Measurements from ENCODE around the gene HDAC11. TPM values are rescaled to one million over a fixed set of nuclear protein-coding genes. Genes with fewer than 3 reads are reported as not detected.

The HDAC11 gene
- total RNA-seq, 1 experiment from 2014 or later, result 7.0 TPM

DNA sequence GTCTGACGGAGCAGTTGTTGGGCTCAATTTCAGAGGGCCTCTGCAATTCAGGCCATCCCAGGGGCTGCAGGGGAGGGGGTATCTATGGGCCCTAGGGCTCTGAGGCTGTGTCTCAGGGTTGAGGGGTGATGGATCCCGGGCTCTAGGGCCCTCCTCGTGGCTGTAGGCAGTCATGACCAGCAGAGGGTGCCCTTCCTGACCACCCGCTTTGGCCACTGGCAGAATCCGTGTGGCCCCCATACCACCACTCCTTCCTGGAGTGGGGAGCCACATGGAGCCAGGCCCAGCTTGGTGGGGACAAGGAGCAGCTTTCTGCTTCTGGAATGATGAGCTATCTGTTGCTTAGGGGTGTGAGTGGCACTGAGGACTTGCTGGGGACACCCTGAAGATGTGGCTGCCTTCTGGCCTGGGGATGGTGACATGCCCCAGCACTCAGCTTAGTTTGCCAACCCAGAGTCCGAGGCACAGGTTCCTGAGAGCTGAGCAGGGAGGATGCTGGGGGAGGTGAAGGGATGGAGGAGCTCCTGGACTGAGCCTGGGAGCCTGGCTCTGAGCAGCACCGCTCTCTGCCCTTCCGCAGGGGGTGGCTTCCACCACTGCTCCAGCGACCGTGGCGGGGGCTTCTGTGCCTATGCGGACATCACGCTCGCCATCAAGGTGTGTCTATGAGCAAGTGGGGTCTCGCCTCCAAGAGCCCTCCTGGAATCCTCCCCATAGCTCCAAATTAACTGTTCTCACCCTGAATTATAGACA, 20.2 kb downstream of the HDAC11 start:
- no peak overlapping the region; a peak in 1 of 7 replicates for H3K27ac Mint-ChIP-seq
- no peak overlapping the region for H4K91ac ChIP-seq (ENCODE audit: insufficient read length, low read depth, low read length)
- TF ChIP-seq, protein P1, sequence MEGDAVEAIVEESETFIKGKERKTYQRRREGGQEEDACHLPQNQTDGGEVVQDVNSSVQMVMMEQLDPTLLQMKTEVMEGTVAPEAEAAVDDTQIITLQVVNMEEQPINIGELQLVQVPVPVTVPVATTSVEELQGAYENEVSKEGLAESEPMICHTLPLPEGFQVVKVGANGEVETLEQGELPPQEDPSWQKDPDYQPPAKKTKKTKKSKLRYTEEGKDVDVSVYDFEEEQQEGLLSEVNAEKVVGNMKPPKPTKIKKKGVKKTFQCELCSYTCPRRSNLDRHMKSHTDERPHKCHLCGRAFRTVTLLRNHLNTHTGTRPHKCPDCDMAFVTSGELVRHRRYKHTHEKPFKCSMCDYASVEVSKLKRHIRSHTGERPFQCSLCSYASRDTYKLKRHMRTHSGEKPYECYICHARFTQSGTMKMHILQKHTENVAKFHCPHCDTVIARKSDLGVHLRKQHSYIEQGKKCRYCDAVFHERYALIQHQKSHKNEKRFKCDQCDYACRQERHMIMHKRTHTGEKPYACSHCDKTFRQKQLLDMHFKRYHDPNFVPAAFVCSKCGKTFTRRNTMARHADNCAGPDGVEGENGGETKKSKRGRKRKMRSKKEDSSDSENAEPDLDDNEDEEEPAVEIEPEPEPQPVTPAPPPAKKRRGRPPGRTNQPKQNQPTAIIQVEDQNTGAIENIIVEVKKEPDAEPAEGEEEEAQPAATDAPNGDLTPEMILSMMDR (conservative IDR thresholded peaks at IDR 0.05), result peak; percentile 86
- H2AFZ ChIP-seq (ENCODE audit: low read length), result no peak overlapping the region
- no peak overlapping the region for H3K4me2 ChIP-seq (ENCODE audit: insufficient read depth, insufficient read length, low read length)
- H3T11ph ChIP-seq (ENCODE audit: low read length), result no peak overlapping the region
- H3K4me1 Mint-ChIP-seq, result peaks cover 2 to 7% of the 10 kb centered on the region in 2 experiments
- H4K5ac ChIP-seq (ENCODE audit: insufficient read length, low read depth, low read length), result no peak overlapping the region
- no peak overlapping the region for H4K8ac ChIP-seq (replicated peaks; ENCODE audit: insufficient read length, low read depth, low read length)
- H3K4ac ChIP-seq (ENCODE audit: low read depth, low read length), result no peak overlapping the region
- H3K27ac ChIP-seq (ENCODE audit: insufficient read length, low read depth, low read length), result no peak overlapping the region
- H3K27me3 Mint-ChIP-seq (ENCODE audit: low read depth), result no peaks in the 10 kb centered on the region
- H3K23me2 ChIP-seq (ENCODE audit: insufficient read length, low read depth, low read length, poor library complexity, severe bottlenecking), result no peaks in the 10 kb centered on the region
- WGBS (ENCODE audit: extremely low coverage, insufficient read length, low lambda C conversion rate), result no CpG with 5 or more reads among the region's 15 CpGs
- no peak overlapping the region for H2BK120ac ChIP-seq (ENCODE audit: low read depth, low read length, poor library complexity, severe bottlenecking)
- H3K4me3 Mint-ChIP-seq, result no peak overlapping the region
- no peak overlapping the region for H3K9ac ChIP-seq (ENCODE audit: extremely low read depth, insufficient read length, low read length)
- no peaks in the 10 kb centered on the region for H3K9me3 ChIP-seq (ENCODE audit: control insufficient read depth, low read depth, low read length)
- no peak overlapping the region for H2BK15ac ChIP-seq (ENCODE audit: low read depth, low read length)
- H3K14ac ChIP-seq (ENCODE audit: insufficient read depth, low read length), result no peak overlapping the region
- no peak overlapping the region for H2BK12ac ChIP-seq (ENCODE audit: insufficient read length, low read depth, low read length)
- H3K4me1 ChIP-seq (ENCODE audit: insufficient read depth, low read length), result no peaks in the 10 kb centered on the region
- H2BK20ac ChIP-seq (ENCODE audit: low read depth, low read length, poor library complexity, severe bottlenecking), result no peak overlapping the region
- no peak overlapping the region for H2BK5ac ChIP-seq (ENCODE audit: insufficient read length, low read length)
- peaks cover 2% of the 10 kb centered on the region for H4K20me1 ChIP-seq (ENCODE audit: control insufficient read depth, insufficient read depth, insufficient read length)
- H3K18ac ChIP-seq (ENCODE audit: insufficient read length, low read depth, low read length), result no peak overlapping the region
- no peaks in the 10 kb centered on the region for H3K27me3 ChIP-seq (ENCODE audit: insufficient read depth, low read length)
- H3K79me1 ChIP-seq (ENCODE audit: insufficient read depth, low read depth, low read length, poor library complexity, severe bottlenecking), result no peaks in the 10 kb centered on the region
- no peak overlapping the region for H3K23ac ChIP-seq (ENCODE audit: insufficient read length, low read depth, low read length)
- DNase-seq, result peak; percentile 65
- H2AK5ac ChIP-seq (ENCODE audit: insufficient read length, low read length), result no peak overlapping the region
- H3K56ac ChIP-seq (ENCODE audit: insufficient read length, low read depth, low read length), result no peak overlapping the region
- H3K9me3 Mint-ChIP-seq, result no peaks in the 10 kb centered on the region; a peak in 2 of 5 replicates
- H3K79me2 ChIP-seq (ENCODE audit: insufficient read depth, low read length), result no peaks in the 10 kb centered on the region
- no peaks in the 10 kb centered on the region for H3K36me3 Mint-ChIP-seq (ENCODE audit: insufficient read depth in 1 of 3, low read depth in 3 of 3)

Measured in H9 (cell line).